HG03378 (cell line): ENCODE results near the gene SEZ6L.

Experiments used
- ATAC-seq: cut with Tn5 transposase; IDR thresholded peaks from one replicate; pipeline ENCODE4 v1.9.1; 2021; ENCODE audit warnings: mild to moderate bottlenecking, moderate library complexity; ENCODE audit not compliant: unreplicated experiment

Gene SEZ6L

DNA sequence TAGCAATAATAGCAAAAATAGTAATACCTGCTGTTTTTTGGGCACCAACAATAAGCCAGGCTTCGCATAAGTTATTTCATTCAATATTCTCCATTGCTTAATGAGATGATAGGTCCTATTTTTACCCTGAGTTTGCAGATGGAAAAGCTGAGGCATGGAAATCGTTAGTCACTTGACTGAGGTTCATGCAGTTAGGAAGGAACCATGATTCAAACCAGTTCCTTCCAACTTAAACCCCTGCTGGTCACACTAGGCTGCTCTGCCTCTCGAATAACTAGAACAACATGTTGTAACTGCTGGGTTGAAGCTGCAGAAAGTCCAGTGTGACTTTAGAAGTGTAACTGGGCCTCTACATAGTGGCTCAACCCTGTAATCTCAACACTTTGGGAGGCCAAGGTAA is 69.3 kb downstream of the SEZ6L start:
- ATAC-seq = no peak

DNA sequence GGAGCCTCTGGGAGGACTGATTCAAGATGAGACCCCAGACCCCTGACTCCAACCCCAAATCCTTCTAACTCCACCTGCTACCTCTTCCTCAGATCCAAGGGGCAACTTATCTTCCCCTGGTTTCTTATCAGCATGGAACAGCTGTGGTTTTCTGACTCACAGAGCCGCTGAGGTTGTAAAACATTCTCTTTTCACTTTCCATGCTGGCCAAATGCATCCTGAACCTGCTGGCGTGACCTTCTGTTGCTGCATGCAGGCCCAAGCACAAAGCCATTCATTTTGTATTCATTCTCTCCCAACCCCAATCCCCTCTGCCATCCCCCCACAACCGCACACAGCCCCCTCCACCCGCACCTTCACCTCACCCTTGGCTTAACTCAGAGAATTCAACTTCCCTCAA is 70.3 kb downstream of the SEZ6L start:
- no peak for ATAC-seq

DNA sequence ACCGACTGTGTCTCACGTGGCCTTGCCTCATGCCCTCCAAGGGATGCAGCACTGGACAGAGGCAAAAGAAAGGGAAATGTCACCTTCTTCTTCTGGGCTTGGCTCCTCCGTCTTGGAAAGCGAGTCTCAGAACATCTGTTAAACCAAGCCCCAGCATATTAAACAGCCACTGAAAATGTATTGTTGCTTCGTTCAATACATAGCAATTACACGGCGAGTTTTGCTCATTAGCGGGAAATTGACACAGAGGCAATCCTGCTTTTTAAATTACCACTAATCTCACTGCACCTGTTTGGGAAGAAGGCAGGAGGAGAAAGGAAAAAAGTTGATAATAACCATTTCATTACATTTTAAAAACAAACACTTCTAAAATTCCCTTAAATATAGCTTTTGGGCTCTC is 72.1 kb downstream of the SEZ6L start:
- ATAC-seq = no peak

DNA sequence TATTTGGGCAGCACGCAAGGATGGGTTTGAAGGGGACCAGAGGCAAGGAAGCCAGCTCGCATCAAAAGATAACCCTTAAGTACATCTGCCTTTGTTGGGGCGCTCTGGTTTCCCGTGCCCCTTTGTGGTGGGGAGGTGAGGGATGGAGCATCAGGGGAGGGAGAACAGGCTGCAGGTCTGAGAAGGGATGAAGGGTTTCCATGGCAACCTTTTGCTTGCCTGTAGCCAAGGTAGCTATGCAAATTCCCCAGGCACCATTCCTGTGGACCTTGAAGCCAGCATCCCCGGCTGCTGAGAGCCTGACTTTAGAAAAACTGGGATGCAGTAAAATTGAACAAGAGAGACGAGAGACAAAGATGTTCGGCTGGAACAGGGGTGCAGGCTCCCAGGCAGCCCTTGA is 75.7 kb downstream of the SEZ6L start:
- no peak for ATAC-seq

DNA sequence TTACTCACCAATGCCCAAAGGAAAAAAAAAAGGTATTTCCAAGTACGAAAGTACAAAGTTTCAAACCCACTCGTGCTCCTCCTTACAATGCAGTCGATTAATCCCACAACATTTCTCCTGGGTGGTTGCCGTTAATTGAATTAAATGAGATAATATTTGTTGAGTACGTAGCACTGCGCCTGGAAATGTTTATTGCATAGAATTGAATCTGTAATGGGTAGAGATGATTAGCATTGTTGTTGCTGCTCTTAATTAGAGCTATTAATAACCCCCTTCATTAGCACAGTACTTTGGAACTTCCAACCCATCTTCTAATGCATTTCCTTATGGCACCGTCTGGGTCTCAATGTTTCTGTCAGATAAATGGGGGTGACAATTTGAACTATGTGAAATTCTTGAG is 77.3 kb downstream of the SEZ6L start:
- no peak for ATAC-seq

DNA sequence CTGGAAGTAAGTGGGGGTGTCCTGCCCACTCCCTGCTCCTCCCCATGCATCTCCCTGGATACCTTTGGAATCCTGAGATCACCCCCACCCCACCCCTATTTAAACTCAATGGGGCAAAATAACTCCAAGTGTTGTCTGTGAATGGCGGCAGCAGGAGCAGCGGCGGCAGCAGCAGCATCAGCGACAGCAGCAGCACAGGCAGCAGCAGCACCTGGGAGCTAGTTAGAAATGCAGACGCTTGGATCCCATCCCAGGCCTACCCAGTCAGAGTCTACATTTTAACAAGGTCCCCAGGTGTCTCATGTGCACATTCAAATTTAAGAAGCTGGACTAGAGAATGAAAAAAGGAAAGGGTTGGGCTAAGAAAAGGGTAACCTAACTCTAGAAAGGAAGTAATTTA is 82.6 kb downstream of the SEZ6L start:
- ATAC-seq = no peak

DNA sequence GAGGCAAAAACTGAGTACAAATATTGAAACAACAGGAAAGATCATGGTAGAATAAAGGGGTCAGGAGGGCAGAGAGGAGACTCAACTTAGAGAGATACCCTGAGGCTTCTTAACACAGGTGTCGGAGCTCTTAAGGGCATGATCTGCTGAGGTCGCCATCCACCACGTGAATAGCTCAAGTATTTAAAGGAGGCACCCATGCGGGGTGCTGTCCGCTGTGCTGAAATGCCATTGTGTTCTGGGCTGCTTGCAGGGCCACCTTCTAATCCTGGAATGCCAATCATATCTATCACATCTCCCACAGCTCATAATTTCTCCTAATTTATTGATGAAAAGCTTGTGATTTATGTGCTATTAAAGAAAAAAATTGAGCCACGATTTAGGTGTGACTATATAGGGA is 90.2 kb downstream of the SEZ6L start:
- no peak for ATAC-seq

DNA sequence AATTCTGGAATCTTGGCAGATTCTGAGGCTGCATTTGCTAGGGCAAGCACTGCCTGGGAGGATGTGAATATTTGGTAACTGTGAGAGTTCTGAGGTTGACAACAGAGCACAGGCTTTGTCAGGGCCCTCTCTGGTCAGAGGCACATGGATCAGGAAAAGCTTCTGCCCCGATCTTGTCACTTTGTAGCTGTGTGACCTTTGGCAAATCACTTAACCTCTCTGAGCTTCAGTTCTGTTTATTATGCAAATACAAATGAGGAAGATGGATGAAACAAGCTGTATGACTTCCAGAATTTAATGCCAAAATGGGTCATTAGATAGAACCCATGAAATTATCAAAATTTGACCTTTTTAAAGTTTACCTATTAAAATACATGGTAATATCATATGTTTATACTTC is 94.9 kb downstream of the SEZ6L start:
- ATAC-seq = no peak

DNA sequence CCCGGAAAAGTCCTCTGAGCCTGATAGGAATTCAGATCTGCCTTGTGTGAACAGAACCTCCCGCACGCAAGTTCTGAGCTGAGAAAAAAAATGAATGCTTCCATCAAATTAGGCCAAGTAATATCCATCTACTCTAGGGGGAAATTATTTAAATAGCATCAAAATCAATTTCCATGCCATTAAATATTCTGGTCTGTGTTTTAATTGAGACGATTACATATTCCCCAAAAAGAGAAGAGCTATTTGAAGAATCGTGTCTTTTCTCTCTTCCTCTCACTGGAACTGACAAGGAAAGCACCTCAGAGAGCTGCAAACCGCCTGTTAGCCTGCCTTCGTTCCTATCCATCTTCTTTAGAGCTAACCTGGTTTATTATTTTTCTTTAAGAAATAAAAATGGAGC is 96.0 kb downstream of the SEZ6L start:
- ATAC-seq = no peak

DNA sequence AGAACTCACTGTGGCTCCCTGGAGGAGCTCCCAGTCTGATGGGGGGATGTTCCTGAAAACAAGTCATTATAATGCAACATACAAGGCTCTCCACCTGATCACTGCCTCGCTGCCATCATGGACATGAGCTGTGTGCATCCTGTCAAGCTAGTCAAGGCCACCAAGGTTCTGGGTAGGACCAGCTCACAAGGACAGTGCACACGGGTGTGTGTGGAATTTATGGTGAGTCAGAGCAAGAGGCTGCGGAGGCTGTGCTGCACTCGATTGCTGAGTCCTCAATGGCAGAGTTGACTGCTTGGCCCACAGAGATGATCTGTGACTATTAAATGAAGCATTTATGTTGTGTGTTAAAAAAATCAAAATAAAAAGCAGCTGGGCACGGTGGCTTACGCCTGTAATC is 96.6 kb downstream of the SEZ6L start:
- no peak for ATAC-seq

DNA sequence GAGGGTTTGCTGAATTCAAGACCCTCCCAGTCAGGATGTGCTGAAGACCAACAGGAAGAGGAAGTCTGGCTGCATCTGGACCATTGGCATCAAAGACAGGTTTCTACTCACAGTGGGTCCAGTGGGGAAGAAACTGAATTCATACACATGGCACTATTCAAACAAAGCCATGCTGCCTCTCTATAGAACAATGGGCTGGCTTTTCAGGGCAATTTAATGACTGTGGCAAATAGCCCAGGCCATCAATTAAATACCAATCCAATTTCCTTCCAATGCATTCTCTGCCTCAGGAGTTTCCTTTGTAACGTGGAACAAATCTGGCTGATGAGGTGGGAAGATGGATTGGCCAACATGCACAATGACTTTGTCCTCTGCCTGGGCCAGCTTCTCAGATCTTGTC is 98.6 kb downstream of the SEZ6L start:
- no peak for ATAC-seq

DNA sequence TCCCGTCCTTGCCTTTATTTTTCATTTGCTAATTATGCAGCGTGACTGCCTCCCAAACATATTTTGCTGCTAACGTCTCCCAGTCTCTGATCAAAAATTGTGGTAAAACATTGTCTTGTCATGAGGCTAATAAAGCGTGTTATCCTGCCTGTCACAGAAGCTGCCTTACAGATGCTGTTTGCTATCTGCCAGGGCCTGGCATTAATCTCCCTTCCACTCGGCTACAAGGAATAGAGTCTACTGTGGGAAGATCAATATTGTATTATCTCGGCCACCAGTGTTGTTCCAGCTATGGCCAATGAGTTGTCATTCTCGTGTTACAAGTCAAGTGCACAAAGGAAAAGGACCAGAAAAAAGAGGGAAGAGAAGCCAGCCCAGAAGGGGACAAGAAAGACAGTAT is 100.3 kb downstream of the SEZ6L start:
- no peak for ATAC-seq

DNA sequence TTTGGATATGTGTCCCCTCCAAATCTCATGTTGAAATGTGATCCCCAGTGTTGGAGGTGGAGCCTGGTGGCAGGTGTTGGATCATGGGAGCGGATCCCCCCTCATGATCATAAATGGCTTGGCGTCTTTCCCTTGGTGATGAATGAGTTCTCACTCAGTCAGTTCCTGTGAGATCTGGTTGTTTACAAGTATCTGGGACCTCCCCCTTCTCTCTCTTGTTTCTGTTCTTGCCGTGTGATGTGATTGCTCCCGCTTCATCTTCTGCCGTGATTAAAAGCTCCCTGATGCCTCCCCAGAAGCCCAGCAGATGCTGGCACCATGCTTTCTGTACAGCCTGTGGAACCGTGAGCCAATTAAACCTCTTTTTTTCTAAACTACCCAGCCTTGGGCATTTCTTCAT is 102.2 kb downstream of the SEZ6L start:
- ATAC-seq = no peak

DNA sequence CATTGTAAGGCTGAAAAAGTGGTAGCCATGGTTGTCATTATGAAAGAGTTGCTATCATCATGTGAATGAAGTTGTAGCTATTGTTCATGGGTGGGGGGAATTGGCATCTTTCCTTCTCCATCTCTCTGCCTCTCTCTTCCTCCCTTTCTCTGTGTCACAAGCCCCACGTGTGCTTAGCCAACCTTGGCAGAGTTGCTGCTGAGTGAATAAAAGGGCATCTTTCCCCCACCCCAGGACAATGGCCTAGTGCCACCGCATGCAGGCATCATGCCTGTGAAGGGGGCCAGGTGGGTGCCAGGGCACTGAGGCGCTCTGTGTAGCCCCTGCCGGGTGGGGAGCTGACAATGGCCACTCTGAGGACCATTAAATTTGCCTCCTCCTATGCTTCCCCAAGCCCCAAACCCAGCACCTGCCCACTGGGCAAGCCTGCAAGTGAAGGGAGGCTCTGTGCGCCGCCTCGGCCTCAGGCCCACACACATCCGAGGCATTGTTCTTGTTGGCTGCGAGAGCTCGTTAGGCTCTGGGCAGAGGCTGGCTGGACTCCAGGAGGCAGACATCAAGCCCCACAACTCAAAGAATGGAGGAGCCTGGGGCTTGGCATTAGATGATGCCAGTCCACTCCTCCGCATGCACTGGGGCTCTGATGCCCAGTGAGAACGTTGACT is 103.9 kb downstream of the SEZ6L start:
- no peak for ATAC-seq

DNA sequence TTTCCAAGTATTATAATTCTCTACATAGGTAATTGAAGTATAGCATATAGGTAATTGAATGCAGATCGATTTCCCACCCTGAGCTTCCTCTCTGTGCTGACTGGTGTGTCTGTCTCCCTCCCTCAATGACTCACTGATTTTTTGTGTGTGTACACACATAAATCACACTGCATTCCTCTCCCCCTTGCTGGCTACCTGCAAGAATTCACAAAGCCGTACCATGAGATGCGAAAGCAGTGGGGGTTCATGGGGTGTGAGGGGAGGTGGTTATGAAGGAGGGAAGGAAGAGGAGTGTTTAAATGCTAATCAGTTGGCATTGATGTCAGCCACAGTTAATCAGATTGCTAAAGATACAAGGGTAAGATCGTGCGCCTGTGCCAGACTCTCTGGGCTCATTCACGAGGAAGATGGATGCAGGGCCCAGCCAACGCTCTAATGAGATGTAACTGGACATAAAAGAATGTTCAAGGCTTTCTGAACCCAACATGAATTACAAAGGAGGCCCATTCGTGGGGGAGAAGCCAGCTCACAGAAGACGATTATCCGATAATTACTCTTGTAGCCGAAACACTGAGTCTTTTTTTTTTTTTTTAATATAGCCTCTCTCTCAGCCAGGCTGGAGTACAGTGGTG is 107.4 kb downstream of the SEZ6L start:
- ATAC-seq = no peak

DNA sequence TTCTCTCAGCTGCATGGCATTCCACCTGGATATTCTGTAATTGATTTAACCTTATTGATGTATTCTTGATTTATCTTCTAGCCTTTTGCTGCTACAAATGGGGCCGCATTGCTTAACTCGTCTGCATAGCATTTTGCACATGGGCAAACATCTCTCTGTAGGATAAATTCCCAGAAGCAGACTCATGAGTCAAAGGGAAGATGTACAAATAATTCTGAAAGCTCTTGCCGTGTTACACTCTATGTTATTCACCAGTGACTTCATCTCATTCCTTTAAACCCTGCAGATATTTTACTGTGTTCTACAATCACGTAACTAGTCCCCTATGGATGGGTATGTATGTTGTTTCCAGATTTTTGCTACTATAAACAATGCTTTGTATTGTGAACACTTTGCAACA is 112.7 kb downstream of the SEZ6L start:
- ATAC-seq = no peak

DNA sequence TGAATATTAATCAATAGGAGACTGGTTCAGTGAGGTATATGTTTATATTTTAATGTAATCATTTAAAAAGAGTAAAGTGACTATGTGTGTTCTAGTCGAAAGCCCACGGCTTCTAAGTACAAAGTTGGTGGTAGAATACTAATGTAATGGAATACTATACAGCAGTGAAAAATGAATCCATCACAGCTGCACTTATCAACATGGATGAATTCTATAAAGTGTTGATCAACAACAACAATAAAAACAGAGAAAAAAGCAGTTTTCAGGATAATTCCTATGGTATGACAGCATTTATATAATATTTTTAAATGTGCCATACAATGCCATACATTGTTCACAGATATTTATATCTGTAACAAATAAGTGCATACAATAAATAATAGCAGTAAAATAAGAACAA is 114.1 kb downstream of the SEZ6L start:
- ATAC-seq = no peak

DNA sequence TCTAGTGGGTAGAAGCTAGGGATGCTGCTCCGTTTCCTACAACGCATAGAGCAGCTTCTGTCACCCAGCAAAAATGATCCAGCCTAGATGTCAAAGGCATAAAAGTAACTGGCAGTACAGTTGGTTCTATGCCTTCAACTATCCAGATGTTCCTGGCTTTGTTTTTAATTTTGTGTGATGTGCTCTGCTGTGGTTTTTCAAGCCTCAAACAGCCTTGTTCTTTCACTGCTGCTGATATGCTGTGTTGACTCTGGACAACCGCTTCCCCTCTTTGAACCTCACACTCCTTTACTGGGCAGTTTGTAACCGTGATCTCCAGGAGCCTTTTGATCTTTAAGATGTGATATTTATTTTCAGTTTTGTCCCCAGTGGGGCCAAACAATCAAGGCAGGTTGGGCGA is 116.4 kb downstream of the SEZ6L start:
- ATAC-seq = no peak

DNA sequence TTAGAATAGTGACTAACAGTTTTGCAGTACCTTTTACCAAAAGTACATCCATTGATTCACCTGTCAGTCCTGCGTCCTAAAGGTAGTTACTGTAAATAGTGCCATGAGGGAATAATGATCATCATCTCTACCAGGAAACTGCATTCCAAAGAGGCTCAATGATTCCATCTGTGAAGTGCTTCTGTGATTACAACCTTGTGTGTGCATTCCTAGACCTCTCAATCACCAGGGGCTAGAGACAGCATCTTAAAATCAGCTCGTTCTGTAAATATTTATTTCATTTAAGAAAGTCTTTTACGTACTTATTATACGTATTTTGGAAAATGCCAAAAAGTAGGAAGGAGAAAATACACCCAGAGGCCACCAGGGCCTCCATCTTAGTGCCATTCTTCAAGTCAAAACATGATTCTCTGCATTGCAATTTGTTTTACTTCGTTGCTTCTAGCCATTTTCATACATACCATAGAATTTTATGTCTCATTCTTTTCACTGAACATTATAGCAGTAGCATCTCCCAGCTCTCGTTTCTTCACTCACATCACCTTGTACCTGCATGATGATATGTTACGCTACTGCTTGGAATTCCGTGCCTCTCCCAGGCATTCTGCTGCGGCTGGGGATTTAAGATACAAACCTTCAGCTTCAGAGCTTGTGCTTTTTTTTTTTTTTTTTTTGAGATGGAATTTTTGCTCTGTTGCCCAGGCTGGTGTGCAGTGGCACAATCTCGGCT is 117.0 kb downstream of the SEZ6L start:
- no peak for ATAC-seq

DNA sequence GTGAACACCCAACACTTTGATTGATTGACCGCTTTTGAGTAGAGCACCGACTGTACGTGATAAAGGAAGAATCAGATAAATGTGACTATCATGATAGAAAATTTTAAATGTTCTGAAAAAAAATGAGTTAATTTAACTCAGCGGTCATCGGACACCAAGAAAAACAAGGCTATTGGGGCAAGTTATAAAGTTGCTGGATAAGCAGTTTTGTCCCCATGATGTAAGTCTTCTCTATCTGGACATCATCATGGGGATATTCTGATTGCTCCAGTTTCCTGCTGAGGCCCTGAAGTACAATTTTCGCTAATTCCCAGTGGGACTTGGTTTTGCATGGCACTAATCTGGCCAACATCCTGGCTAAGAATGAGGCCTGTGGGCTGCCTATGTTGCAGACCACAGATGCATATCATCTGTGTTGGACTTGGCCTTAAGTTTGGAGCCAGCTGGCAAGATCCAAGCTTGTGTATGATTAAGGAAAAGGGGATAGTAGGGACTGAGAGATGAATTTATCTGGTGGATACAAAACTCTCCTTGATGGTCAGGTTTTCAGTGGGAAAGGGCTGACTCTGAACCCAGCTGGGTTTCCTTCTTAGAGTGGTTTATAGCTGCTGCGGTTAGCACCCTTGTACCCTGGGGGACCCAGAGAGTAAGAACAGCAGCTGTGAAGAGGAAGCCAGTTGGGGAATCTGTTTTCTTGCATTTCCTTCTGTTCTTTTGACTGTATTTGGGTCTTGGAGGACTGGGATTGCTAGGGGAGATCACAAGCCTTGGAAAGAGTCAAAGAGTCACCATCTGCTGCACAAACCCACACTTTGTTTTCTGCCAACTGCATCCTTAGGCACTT is 118.3 kb downstream of the SEZ6L start:
- ATAC-seq = no peak

DNA sequence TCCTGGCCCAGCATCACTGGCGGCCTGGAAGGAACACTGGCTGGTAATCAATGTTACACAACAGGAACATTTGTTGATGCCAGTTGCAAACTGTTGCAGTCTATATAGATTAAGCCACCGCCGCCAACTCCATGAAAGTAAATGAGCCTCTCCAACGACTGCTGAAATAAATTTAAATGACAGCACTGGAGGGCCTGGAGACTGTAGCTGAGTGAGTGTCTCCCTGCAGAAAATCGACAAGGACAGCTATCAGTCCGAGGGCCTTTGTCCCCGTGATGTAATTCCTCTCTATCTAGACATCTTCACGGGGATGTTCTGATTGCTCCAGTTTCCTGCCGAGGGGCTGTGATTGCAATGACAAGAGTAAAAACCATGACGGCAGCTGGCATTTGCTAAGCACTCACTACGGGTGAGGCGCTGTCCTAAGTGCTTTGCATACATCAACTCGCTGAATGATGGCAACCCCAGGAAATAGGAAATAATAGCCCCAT is 120.4 kb downstream of the SEZ6L start:
- ATAC-seq = no peak
